Cardiac muscle cell (in vitro differentiated cells and primary cell): ENCODE measurements around the gene SERPINE3. TPM values are rescaled to one million over a fixed set of nuclear protein-coding genes. Genes with fewer than 3 reads are reported as not detected.

ENCODE experiments used
- DNase-seq, 2 donors: peaks; one replicate each; pipeline versions ENCODE4 v3.0.0 to v3.0.0-alpha.2; 2010 to 2017; ENCODE audit warnings: low read depth in 1 of 2, low spot score in 1 of 2
- H3K27ac ChIP-seq: fragments of 200-600 bp; sonication (generic); 2 replicates; pipeline ENCODE4 v1.5.1; 2016
- H3K27me3 ChIP-seq: fragments of 200-600 bp; sonication (generic); 2 replicates; pipeline ENCODE4 v1.6.0; 2016; ENCODE audit warnings: control low read depth
- H3K36me3 ChIP-seq: fragments of 200-600 bp; sonication (generic); 2 replicates; pipeline ENCODE4 v1.5.1; 2016; ENCODE audit warnings: control low read depth
- H3K4me1 ChIP-seq: fragments of 200-600 bp; sonication (generic); 2 replicates; pipeline ENCODE4 v1.8.1; 2017; ENCODE audit warnings: low read depth, mild to moderate bottlenecking, mixed run types
- H3K4me3 ChIP-seq: fragments of 200-600 bp; sonication (generic); 2 replicates; pipeline ENCODE4 v1.5.1; 2016; ENCODE audit warnings: mild to moderate bottlenecking
- H3K9me3 ChIP-seq: fragments of 200-600 bp; sonication (generic); 2 replicates; pipeline ENCODE4 v1.5.1; 2017; ENCODE audit warnings: low read depth, mild to moderate bottlenecking, control low read depth
- CTCF ChIP-seq: IDR thresholded peaks from 2 replicates; pipeline ENCODE4 v1.5.1; 2012; ENCODE audit warnings: low read depth, mild to moderate bottlenecking, low read length
- polyA plus RNA-seq: library from polyadenylated mRNA; unstranded; fragments of >200 nt; fragmentation: Nextera tagmentation; extraction: Ambion mirVana; gene quantifications from 2 replicates; pipeline ENCODE4 v1.2.1, GENCODE V29; 2016
- total RNA-seq: library from RNA; depleted of rRNA; stranded (reverse); fragments of >200 nt; gene quantifications from 2 replicates; pipeline ENCODE4 v1.2.3, GENCODE V29; 2016

SERPINE3 gene
- total and polyA plus RNA-seq, 2 experiments from 2014 or later = 0.74 to 0.92 TPM

- Histone ChIP-seq H3K27me3 (no peaks in the 10 kb centered on the region), H3K27ac (no peak overlapping the region), H3K4me3 (no peak overlapping the region), H3K9me3 (no peaks in the 10 kb centered on the region), H3K36me3 (peaks cover 43% of the 10 kb centered on the region), H3K4me1 (no peaks in the 10 kb centered on the region)
- TF ChIP-seq CTCF = no peak
- no peak for DNase-seq
Observed at GRCh38 chr13:51370811-51371210, 31.3 kb downstream of the SERPINE3 start.

GRCh38 chr13:51371768-51372399 lies 32.4 kb downstream of the SERPINE3 start:
- Histone ChIP-seq H3K4me1 (no peaks in the 10 kb centered on the region), H3K9me3 (no peaks in the 10 kb centered on the region), H3K27me3 (no peaks in the 10 kb centered on the region), H3K4me3 (no peak overlapping the region), H3K36me3 (peaks cover 53% of the 10 kb centered on the region), H3K27ac (no peak overlapping the region)
- TF ChIP-seq CTCF = no peak
- DNase-seq = no peak

GRCh38 chr13:51373451-51373850 lies 34.0 kb downstream of the SERPINE3 start:
- Histone ChIP-seq H3K36me3 (peaks cover 52% of the 10 kb centered on the region), H3K27me3 (no peaks in the 10 kb centered on the region), H3K4me1 (no peaks in the 10 kb centered on the region), H3K9me3 (no peaks in the 10 kb centered on the region), H3K4me3 (no peak overlapping the region), H3K27ac (no peak overlapping the region)
- no peak for TF ChIP-seq CTCF
- no peak for DNase-seq

- TF ChIP-seq CTCF = no peak
- Histone ChIP-seq H3K4me1 (no peaks in the 10 kb centered on the region), H3K27ac (no peak overlapping the region), H3K27me3 (no peaks in the 10 kb centered on the region), H3K9me3 (no peaks in the 10 kb centered on the region), H3K4me3 (no peak overlapping the region), H3K36me3 (peaks cover 50% of the 10 kb centered on the region)
- DNase-seq = peak in 1 of 2 donors; percentile 65
Observed at GRCh38 chr13:51380269-51380668, 40.8 kb downstream of the SERPINE3 start.

- Histone ChIP-seq H3K4me1 (no peaks in the 10 kb centered on the region), H3K36me3 (peaks cover 25% of the 10 kb centered on the region), H3K4me3 (no peak overlapping the region), H3K9me3 (no peaks in the 10 kb centered on the region), H3K27me3 (no peaks in the 10 kb centered on the region), H3K27ac (no peak overlapping the region)
- no peak for DNase-seq
- no peak for TF ChIP-seq CTCF
Observed at GRCh38 chr13:51385114-51385513, 45.6 kb downstream of the SERPINE3 start.
